GM18519 (cell line): ENCODE results near the gene STEAP1.
"Not testable (repeated sequence)": the region's sequence is repeated elsewhere in the genome, so short reads cannot be mapped to it uniquely, and the experiment has no call there.

ENCODE experiments used
- ATAC-seq: cut with Tn5 transposase; IDR thresholded peaks from one replicate; pipeline ENCODE4 v1.9.1; 2021; ENCODE audit warnings: mild to moderate bottlenecking, moderate library complexity; ENCODE audit not compliant: unreplicated experiment, low FRiP score

Gene STEAP1

GRCh38 chr7:90172624-90173023, 18.4 kb downstream of the STEAP1 start:
- ATAC-seq: no peak

GRCh38 chr7:90173127-90173844, 19.0 kb downstream of the STEAP1 start:
- peak; percentile 68 for ATAC-seq

GRCh38 chr7:90175667-90176066, 21.4 kb downstream of the STEAP1 start:
- ATAC-seq: no peak

- ATAC-seq: no peak
These were observed 21.9 kb downstream of the STEAP1 start for GRCh38 chr7:90176195-90176594.

- no peak for ATAC-seq
These were observed 23.9 kb downstream of the STEAP1 start for GRCh38 chr7:90178166-90178565.

GRCh38 chr7:90178679-90179278, 24.5 kb downstream of the STEAP1 start:
- peak; percentile 93 for ATAC-seq

GRCh38 chr7:90180011-90180585, 25.8 kb downstream of the STEAP1 start:
- no peak for ATAC-seq

GRCh38 chr7:90180649-90181048, 26.4 kb downstream of the STEAP1 start:
- ATAC-seq: no peak

GRCh38 chr7:90181485-90181884, 27.2 kb downstream of the STEAP1 start:
- ATAC-seq: no peak

- ATAC-seq: not testable (repeated sequence)
These were observed 32.0 kb downstream of the STEAP1 start for GRCh38 chr7:90186290-90186689.

GRCh38 chr7:90187507-90188050, 33.3 kb downstream of the STEAP1 start:
- no peak for ATAC-seq

GRCh38 chr7:90188281-90188680, 34.0 kb downstream of the STEAP1 start:
- no peak for ATAC-seq

- no peak for ATAC-seq
These were observed 36.7 kb downstream of the STEAP1 start for GRCh38 chr7:90190995-90191394.

GRCh38 chr7:90191648-90192047, 37.4 kb downstream of the STEAP1 start:
- no peak for ATAC-seq

GRCh38 chr7:90192876-90193750, 38.8 kb downstream of the STEAP1 start:
- no peak for ATAC-seq

GRCh38 chr7:90194911-90195809, 40.9 kb downstream of the STEAP1 start:
- ATAC-seq: no peak

GRCh38 chr7:90201500-90202195, 47.4 kb downstream of the STEAP1 start:
- ATAC-seq: no peak

- ATAC-seq: no peak
These were observed 53.7 kb downstream of the STEAP1 start for GRCh38 chr7:90207956-90208355.

- no peak for ATAC-seq
These were observed 55.5 kb downstream of the STEAP1 start for GRCh38 chr7:90209776-90210175.
